GM20000 (cell line): ENCODE measurements around the gene BORCS5.

Experiments
- DNase-seq: peaks from one replicate; pipeline ENCODE4 v3.0.0; 2012; ENCODE audit warnings: low spot score
- CTCF ChIP-seq: IDR thresholded peaks from 2 replicates; pipeline ENCODE4 v1.5.1; 2012; ENCODE audit warnings: mild to moderate bottlenecking, control low read depth; ENCODE audit errors: extremely low read depth, missing control alignments

The BORCS5 gene

GRCh38 chr12:12384571-12385340, 27.9 kb downstream of the BORCS5 start:
- DNase-seq: no peak
- no peak for TF ChIP-seq CTCF

- no peak for TF ChIP-seq CTCF
- DNase-seq: no peak
Observed at GRCh38 chr12:12387501-12387900, 30.6 kb downstream of the BORCS5 start.

- TF ChIP-seq CTCF: no peak
- DNase-seq: no peak
Observed at GRCh38 chr12:12392413-12392812, 35.5 kb downstream of the BORCS5 start.

- TF ChIP-seq CTCF: no peak
- no peak for DNase-seq
Observed at GRCh38 chr12:12393171-12393570, 36.3 kb downstream of the BORCS5 start.

- no peak for DNase-seq
- TF ChIP-seq CTCF: no peak
Observed at GRCh38 chr12:12396694-12397093, 39.8 kb downstream of the BORCS5 start.

GRCh38 chr12:12397184-12397583, 40.3 kb downstream of the BORCS5 start:
- no peak for TF ChIP-seq CTCF

GRCh38 chr12:12398026-12398859, 41.4 kb downstream of the BORCS5 start:
- DNase-seq: no peak
- no peak for TF ChIP-seq CTCF

More at GRCh38 chr12:12397184-12397583, 40.3 kb downstream of the BORCS5 start:
- no peak for DNase-seq
